ENCODE data around the gene CDCP1. TPM values are rescaled to one million over a fixed set of nuclear protein-coding genes. Genes with fewer than 3 reads are reported as not detected.

The CDCP1 gene
- total RNA-seq, 4 donors from 2014 or later = 0.12 to 0.82 (median 0.49) TPM

DNA sequence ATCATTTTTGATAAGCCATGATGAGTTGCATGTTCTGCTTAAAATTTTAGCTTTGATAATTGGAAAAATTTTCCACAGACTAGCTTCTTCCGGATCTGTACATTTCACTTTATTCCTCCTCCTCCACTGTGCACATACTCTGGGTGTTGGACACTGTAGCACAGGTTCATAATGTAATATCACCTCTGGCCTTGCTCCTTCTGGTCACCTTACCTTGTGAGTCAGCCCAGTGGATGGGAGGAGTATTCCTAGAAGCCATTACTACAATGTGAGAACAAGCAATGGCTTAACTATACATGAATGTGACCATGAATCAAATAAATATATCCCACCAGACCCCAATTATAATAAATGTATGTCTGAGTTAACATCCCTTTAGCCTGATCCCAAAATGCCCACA, 6.1 kb upstream of the CDCP1 start:
- H3K9me3 ChIP-seq = no peaks in the 10 kb centered on the region
- no peak overlapping the region for H3K4me3 ChIP-seq
- no peaks in the 10 kb centered on the region for H3K27me3 ChIP-seq
- no peaks in the 10 kb centered on the region for H3K4me1 ChIP-seq
- H3K27ac ChIP-seq = no peak overlapping the region
- TF ChIP-seq POLR2A (IDR thresholded peaks at IDR 0.05) = no peak
- TF ChIP-seq, protein P1, sequence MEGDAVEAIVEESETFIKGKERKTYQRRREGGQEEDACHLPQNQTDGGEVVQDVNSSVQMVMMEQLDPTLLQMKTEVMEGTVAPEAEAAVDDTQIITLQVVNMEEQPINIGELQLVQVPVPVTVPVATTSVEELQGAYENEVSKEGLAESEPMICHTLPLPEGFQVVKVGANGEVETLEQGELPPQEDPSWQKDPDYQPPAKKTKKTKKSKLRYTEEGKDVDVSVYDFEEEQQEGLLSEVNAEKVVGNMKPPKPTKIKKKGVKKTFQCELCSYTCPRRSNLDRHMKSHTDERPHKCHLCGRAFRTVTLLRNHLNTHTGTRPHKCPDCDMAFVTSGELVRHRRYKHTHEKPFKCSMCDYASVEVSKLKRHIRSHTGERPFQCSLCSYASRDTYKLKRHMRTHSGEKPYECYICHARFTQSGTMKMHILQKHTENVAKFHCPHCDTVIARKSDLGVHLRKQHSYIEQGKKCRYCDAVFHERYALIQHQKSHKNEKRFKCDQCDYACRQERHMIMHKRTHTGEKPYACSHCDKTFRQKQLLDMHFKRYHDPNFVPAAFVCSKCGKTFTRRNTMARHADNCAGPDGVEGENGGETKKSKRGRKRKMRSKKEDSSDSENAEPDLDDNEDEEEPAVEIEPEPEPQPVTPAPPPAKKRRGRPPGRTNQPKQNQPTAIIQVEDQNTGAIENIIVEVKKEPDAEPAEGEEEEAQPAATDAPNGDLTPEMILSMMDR (IDR thresholded peaks at IDR 0.05 in 4 of 5, conservative IDR thresholded peaks at IDR 0.05 in 1 of 5) = no peak
- H3K36me3 ChIP-seq = no peaks in the 10 kb centered on the region
- intact Hi-C loops (cut with DNase I; ENCODE audit: low total_unique reads) = no loop called here
- no peak for ATAC-seq
- in situ Hi-C loops (cut with MboI; ENCODE audit: low sequenced_read_pairs in 4 of 4) = no loop called here
- no peak for DNase-seq

DNA sequence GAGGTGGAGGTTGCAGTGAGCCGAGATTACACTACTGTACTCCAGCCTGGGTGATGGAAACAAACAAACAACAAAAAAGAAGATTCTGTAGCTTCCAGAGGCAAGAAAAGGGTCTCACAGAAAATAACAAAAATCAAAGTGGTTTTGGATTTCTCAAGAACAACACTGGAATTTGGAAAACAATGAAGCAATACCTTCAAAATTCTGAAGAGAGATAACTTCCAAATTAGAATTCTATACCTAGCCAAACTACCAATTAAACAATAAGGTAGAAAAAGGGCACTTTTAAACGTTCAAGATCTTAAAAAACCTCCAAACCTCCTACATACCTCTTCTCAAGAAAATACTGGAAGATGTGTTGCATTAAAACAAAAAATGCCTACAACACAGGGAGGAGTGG, 4.9 kb upstream of the CDCP1 start:
- H3K27me3 ChIP-seq = peaks cover 6 to 11% (median 7%) of the 10 kb centered on the region in 3 donors
- in situ Hi-C loops (cut with MboI; ENCODE audit: low sequenced_read_pairs in 4 of 4) (no loop called here), intact Hi-C loops (cut with DNase I; ENCODE audit: low total_unique reads) (no loop called here)
- peaks cover 0 to under 1% of the 10 kb centered on the region in 2 donors for H3K4me1 ChIP-seq
- H3K4me3 ChIP-seq = no peak overlapping the region
- ATAC-seq (no peak), DNase-seq (no peak)
- no peak for TF ChIP-seq POLR2A (IDR thresholded peaks at IDR 0.05)
- TF ChIP-seq, protein P1 (IDR thresholded peaks at IDR 0.05 in 4 of 5, conservative IDR thresholded peaks at IDR 0.05 in 1 of 5) = no peak
- H3K36me3 ChIP-seq = no peaks in the 10 kb centered on the region
- H3K27ac ChIP-seq = no peak overlapping the region
- no peaks in the 10 kb centered on the region for H3K9me3 ChIP-seq

DNA sequence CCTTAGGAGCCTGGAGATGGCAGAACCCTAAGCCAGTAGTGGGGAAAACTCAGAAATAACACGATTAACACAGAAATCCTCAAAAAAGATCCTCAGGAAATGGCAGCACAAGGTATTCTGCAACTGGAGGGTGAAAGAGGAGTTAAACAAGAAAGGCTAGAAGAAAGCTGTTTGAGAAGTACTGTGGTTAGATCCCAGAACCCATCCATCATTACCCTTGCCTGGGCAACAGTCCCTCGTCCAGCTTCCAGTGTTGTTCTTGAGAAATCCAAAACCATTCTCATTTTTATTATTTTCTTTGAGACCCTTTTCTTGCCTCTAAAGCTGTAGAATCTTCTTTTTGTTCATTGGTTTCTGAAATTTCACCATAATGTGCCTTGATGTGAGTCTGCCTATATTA, 2.7 kb upstream of the CDCP1 start:
- no peaks in the 10 kb centered on the region for H3K36me3 ChIP-seq
- H3K27ac ChIP-seq = no peak overlapping the region
- no peak overlapping the region for H3K4me3 ChIP-seq
- no peak for DNase-seq
- no peak for ATAC-seq
- intact Hi-C loops (cut with DNase I; ENCODE audit: low total_unique reads) (no loop called here), in situ Hi-C loops (cut with MboI; ENCODE audit: low sequenced_read_pairs in 4 of 4) (no loop called here)
- H3K4me1 ChIP-seq = peaks cover 6 to 11% of the 10 kb centered on the region in 2 donors
- TF ChIP-seq, protein P1 (IDR thresholded peaks at IDR 0.05 in 4 of 5, conservative IDR thresholded peaks at IDR 0.05 in 1 of 5) = no peak
- peaks cover 25 to 30% (median 25%) of the 10 kb centered on the region in 3 donors for H3K27me3 ChIP-seq
- H3K9me3 ChIP-seq = no peaks in the 10 kb centered on the region

DNA sequence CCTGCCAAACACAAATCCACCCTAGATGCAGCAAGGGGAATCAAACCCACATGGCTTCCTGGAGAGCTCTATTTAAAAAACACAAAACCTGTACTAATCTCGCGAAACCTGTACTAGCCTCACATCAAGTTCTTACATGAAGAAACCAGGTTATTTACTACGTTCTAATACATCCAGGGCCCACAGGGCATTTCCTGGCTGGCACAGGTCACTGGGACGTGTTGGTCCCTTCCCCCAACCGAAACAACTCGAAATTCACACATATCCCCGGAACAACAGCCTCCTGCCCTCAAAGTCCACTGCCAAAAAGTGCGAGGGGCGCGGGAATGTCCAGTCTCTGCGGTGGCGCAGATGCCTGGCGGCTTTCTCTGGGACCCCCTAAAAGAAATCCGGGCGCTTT, 955 bp downstream of the CDCP1 start:
- no peak overlapping the region for H3K27ac ChIP-seq
- H3K36me3 ChIP-seq = no peaks in the 10 kb centered on the region
- no peak for TF ChIP-seq POLR2A (IDR thresholded peaks at IDR 0.05)
- TF ChIP-seq, protein P1 (IDR thresholded peaks at IDR 0.05 in 4 of 5, conservative IDR thresholded peaks at IDR 0.05 in 1 of 5) = no peak
- no peak for DNase-seq
- peak overlapping the region; percentile 41 to 55 (median 54) for H3K4me3 ChIP-seq
- no peaks in the 10 kb centered on the region for H3K9me3 ChIP-seq
- ATAC-seq = no peak
- in situ Hi-C loops (cut with MboI; ENCODE audit: low sequenced_read_pairs in 4 of 4) = no loop called here
- H3K27me3 ChIP-seq = peaks cover 25 to 34% (median 25%) of the 10 kb centered on the region in 3 donors
- intact Hi-C loops (cut with DNase I; ENCODE audit: low total_unique reads) = no loop called here
- peaks cover 6 to 11% of the 10 kb centered on the region in 2 donors for H3K4me1 ChIP-seq

All from gastrocnemius medialis (tissue), 4 donors.